ENCODE measurements around the gene BPNT1.
"Not testable (repeated sequence)": the region's sequence is repeated elsewhere in the genome, so short reads cannot be mapped to it uniquely, and the experiment has no call there.

Gene BPNT1

GRCh38 chr1:220124542-220124941 lies 35.0 kb upstream of the BPNT1 start:
- peak; percentile 51 for DNase-seq (ENCODE audit: low read depth, low spot score)
- TF ChIP-seq CTCF (IDR thresholded peaks at IDR 0.05; ENCODE audit: insufficient read depth, low read length, missing control alignments), result no peak
- POLR2A ChIA-PET, result no interaction called here
- H3K4me3 ChIP-seq (ENCODE audit: low read depth, low read length), result no peak overlapping the region
- CTCF ChIA-PET, result interaction anchor here (0.6 to 1.8 kb wide), 8 partner anchors 11 to 286 kb away, joined by 3 to 8 read pairs (median 3); partner anchors contain the start of gene BPNT1

GRCh38 chr1:220123889-220124288 lies 34.3 kb upstream of the BPNT1 start:
- CTCF ChIA-PET, result interaction anchor here (0.6 to 1.8 kb wide), 8 partner anchors 11 to 286 kb away, joined by 3 to 8 read pairs (median 3); partner anchors contain the start of gene BPNT1
- H3K4me3 ChIP-seq (ENCODE audit: low read depth, low read length), result no peak overlapping the region
- POLR2A ChIA-PET, result no interaction called here
- no peak for TF ChIP-seq CTCF (IDR thresholded peaks at IDR 0.05; ENCODE audit: insufficient read depth, low read length, missing control alignments)
- DNase-seq (ENCODE audit: low read depth, low spot score), result no peak

GRCh38 chr1:220123066-220123465 lies 33.5 kb upstream of the BPNT1 start:
- ChIA-PET POLR2A (no interaction called here), CTCF (interaction anchor here (1.4 kb wide), 3 partner anchors 10 to 15 kb away, joined by 3 to 8 read pairs (median 4); no protein-coding TSS in a partner anchor)

GRCh38 chr1:220121791-220122530 lies 32.4 kb upstream of the BPNT1 start:
- no peak for DNase-seq (ENCODE audit: low read depth, low spot score)

More at GRCh38 chr1:220123066-220123465, 33.5 kb upstream of the BPNT1 start:
- DNase-seq (ENCODE audit: low read depth, low spot score), result no peak
- no peak for TF ChIP-seq CTCF (IDR thresholded peaks at IDR 0.05; ENCODE audit: insufficient read depth, low read length, missing control alignments)
- no peak overlapping the region for H3K4me3 ChIP-seq (ENCODE audit: low read depth, low read length)

GRCh38 chr1:220119043-220119512 lies 29.5 kb upstream of the BPNT1 start:
- no peak for DNase-seq (ENCODE audit: low read depth, low spot score)
- no peak for TF ChIP-seq CTCF (IDR thresholded peaks at IDR 0.05; ENCODE audit: insufficient read depth, low read length, missing control alignments)
- no peak overlapping the region for H3K4me3 ChIP-seq (ENCODE audit: low read depth, low read length)
- CTCF ChIA-PET, result no interaction called here
- POLR2A ChIA-PET, result no interaction called here

More at GRCh38 chr1:220121791-220122530, 32.4 kb upstream of the BPNT1 start:
- ChIA-PET CTCF (interaction anchor here (1.4 kb wide), 2 partner anchors 10 to 14 kb away, joined by 3 to 4 read pairs; no protein-coding TSS in a partner anchor), POLR2A (no interaction called here)
- no peak for TF ChIP-seq CTCF (IDR thresholded peaks at IDR 0.05; ENCODE audit: insufficient read depth, low read length, missing control alignments)
- H3K4me3 ChIP-seq (ENCODE audit: low read depth, low read length), result no peak overlapping the region

GRCh38 chr1:220113136-220113695 lies 23.6 kb upstream of the BPNT1 start:
- ChIA-PET POLR2A (no interaction called here), CTCF (interaction anchor here (0.9 to 2.0 kb wide), 14 partner anchors 7 to 662 kb away, joined by 3 to 14 read pairs (median 3); no protein-coding TSS in a partner anchor)
- no peak overlapping the region for H3K4me3 ChIP-seq (ENCODE audit: low read depth, low read length)
- peak; percentile 13 for TF ChIP-seq CTCF (IDR thresholded peaks at IDR 0.05; ENCODE audit: insufficient read depth, low read length, missing control alignments)
- DNase-seq (ENCODE audit: low read depth, low spot score), result no peak

GRCh38 chr1:220112600-220112999 lies 23.0 kb upstream of the BPNT1 start:
- CTCF ChIA-PET, result interaction anchor here (0.9 to 2.0 kb wide), 12 partner anchors 8 to 663 kb away, joined by 3 to 14 read pairs (median 3); no protein-coding TSS in a partner anchor
- DNase-seq (ENCODE audit: low read depth, low spot score); POLR2A ChIA-PET; H3K4me3 ChIP-seq (ENCODE audit: low read depth, low read length): not testable (repeated sequence)

GRCh38 chr1:220110473-220110872 lies 20.9 kb upstream of the BPNT1 start:
- H3K4me3 ChIP-seq (ENCODE audit: low read depth, low read length); DNase-seq (ENCODE audit: low read depth, low spot score); POLR2A ChIA-PET; CTCF ChIA-PET: not testable (repeated sequence)

Data from AG04449 (cell line).